Transverse colon (tissue), 3 donors: Measurements from ENCODE around the gene CCDC188.

Experiments
- CTCF ChIP-seq, 5 experiments: fragments of 200-600 bp in 3 of 5; fragments of 450-650 bp in 2 of 5; sonication (generic) in 3 of 5; IDR thresholded peaks; 1 replicate in 2 of 5; 2 replicates in 3 of 5; pipeline ENCODE4 v1.5.1; 2016 to 2017; ENCODE audit warnings: antibody characterized with exemption in 5 of 5, inconsistent platforms in 3 of 5, mild to moderate bottlenecking in 2 of 5, moderate library complexity in 1 of 5
- EP300 ChIP-seq: sonication (generic); formaldehyde crosslinking; IDR thresholded peaks from one replicate; pipeline ENCODE4 v1.6.1; 2017; ENCODE audit warnings: antibody characterized with exemption, low read depth
- POLR2A ChIP-seq: fragments of 450-650 bp; IDR thresholded peaks from one replicate; pipeline ENCODE4 v1.6.1; 2016; ENCODE audit warnings: antibody characterized with exemption, mild to moderate bottlenecking, moderate library complexity

- no peak for TF ChIP-seq CTCF (IDR thresholded peaks at IDR 0.05)
- TF ChIP-seq POLR2A: no peak
- TF ChIP-seq EP300: no peak
Observed at GRCh38 chr22:20151276-20151588, 377 bp upstream of the CCDC188 start.
